ENCODE results near the gene SLC22A31.

DNA sequence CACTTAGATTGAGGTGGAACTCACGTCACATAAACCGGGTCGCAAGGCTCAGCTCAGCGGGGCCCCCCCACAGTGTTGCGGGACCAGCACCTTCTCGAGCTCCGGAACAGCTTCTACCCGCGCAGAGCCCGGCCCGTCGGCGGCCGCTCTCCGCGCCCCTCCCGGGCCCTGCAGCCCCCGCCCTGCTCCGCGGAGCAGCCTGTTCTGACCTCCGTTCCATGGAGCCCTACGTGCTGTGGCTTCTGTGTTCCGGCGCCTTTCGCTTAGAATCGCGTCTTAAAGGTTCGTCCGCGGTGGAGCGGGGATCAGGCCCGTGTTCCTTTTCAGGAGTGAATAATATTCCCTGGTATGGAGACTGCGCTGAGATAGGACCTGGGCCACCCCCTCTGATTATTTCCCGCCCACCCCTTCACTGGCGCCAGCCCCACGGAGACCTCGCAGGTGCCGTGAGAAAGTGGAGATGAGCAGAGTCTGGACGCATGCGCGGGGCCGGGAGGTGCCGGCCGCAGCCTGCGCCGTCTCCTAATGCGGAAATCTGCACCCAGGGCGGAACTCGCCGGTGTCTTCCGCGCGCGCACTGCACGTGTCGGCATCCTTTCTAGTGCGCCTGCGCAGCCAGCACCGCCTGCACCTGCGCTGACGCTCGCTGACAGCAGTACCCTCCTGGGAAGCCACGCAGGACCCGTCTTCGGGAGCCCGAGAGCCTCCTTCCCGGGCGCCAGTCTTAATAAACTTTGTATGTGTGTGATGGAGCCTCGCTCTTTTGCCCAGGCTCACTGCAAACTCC, 48.1 kb upstream of the SLC22A31 start:
- TF ChIP-seq, protein P1, sequence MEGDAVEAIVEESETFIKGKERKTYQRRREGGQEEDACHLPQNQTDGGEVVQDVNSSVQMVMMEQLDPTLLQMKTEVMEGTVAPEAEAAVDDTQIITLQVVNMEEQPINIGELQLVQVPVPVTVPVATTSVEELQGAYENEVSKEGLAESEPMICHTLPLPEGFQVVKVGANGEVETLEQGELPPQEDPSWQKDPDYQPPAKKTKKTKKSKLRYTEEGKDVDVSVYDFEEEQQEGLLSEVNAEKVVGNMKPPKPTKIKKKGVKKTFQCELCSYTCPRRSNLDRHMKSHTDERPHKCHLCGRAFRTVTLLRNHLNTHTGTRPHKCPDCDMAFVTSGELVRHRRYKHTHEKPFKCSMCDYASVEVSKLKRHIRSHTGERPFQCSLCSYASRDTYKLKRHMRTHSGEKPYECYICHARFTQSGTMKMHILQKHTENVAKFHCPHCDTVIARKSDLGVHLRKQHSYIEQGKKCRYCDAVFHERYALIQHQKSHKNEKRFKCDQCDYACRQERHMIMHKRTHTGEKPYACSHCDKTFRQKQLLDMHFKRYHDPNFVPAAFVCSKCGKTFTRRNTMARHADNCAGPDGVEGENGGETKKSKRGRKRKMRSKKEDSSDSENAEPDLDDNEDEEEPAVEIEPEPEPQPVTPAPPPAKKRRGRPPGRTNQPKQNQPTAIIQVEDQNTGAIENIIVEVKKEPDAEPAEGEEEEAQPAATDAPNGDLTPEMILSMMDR (IDR thresholded peaks at IDR 0.05), result no peak
- TF ChIP-seq POLR2AphosphoS5 (IDR thresholded peaks at IDR 0.05) (no peak), POLR2A (IDR thresholded peaks at IDR 0.05) (no peak)
